ENCODE data around the gene WNK1. TPM values are rescaled to one million over a fixed set of nuclear protein-coding genes. Genes with fewer than 3 reads are reported as not detected.

The WNK1 gene
- total RNA-seq, result 223 TPM

DNA sequence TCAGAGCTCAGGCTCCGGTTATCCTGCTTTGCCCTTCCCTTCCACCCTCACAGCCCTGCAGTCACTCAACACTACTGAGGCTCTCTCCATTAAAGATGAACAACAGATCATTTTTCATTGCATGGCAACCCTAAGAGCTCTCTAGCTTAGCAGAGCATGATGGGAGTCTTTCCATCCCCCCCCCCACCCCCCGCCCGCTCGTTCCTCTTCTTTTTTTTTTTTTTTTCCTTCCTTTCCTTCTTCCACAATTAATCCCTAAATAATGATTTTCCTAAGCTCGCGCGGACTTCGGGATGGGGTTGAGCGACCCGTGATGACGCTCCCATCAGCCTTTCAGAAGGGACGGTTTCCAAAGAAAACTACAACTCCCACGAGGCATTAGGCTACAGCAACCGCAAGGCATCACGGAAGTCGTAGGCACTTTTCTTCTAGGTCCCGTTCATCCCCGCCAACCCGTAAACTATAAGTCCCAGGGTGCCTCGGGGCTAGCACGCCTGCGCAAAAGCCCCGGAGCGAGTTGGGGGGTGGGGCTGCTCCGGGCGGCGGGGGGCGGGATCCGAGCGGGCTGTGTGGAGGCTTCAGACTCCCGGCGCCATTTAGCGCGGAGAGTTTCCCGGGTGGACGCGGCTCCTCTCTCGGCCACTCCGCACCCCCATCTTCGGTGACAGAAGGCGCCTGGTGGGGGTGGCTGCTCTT lies at the start of gene WNK1:
Gene WNK1, plus strand, starts transcription at position 581 of the 696 bp plus-strand sequence. CDS start 987 bp downstream, outside the sequence.

DNA sequence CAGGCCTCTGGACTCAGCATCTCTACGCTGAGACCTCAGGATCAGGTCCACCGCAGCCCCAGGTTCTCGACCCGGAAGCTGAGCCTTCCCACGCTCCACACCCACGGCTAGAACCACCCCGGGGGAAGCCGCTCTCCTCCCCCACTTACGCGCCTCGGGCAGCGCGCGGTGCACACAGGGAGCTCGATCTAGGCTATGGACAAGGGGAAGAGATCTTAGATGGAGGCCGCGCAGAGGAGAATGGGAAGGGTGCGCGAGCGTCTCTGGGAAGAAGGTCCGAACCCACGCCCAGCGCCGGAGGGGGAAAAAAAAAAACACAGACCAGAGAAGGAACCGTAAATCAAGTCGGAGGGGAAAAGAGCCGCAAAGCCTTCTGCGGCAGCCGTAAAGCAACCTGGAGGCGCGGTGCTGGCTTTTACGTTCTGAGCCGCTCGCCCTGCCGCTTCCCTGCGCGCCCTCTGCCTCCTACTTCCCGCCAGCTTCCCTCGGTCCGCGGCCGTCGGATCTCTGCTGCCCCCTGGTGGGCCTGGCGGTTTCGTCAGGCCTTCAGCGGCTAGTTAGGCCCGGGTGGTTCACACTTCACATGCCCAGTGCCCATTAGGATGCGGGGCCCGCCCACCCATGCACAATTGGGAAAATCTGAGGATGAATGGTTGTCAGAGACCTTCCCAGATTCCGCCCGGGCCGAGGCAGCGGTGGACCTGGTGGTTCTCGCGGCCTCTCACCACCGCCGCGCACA lies 197.2 kb downstream of the WNK1 start, which contains the start of gene RAD52:
Gene RAD52, minus strand, starts transcription at position 242 of the 739 bp plus-strand sequence. CDS start 16,636 bp downstream, outside the sequence.

Small RNA genes within 50 kb of the gene (small RNA-seq; reads per million reads assigned to genes)
- gene RNU4ATAC16P (ENCODE audit: low replicate concordance), result not detected

Other genes starting within 250 kb of the WNK1 start
- 0.63 TPM for gene NINJ2, start 89.1 kb upstream of the WNK1 start, total RNA-seq
- 42.6 TPM for gene RAD52, start 197.1 kb downstream of the WNK1 start, total RNA-seq
- gene ERC1, start 238.6 kb downstream of the WNK1 start, total RNA-seq, result 142 TPM